LNCAP (cell line): ENCODE data around the gene EXOSC7.

Experiments used
- TF ChIP-seq, protein P1 (sequence below): fragments of 450-650 bp; IDR thresholded peaks from 2 replicates; pipeline ENCODE4 v1.5.1; 2017; ENCODE audit warnings: mild to moderate bottlenecking

The EXOSC7 gene

DNA sequence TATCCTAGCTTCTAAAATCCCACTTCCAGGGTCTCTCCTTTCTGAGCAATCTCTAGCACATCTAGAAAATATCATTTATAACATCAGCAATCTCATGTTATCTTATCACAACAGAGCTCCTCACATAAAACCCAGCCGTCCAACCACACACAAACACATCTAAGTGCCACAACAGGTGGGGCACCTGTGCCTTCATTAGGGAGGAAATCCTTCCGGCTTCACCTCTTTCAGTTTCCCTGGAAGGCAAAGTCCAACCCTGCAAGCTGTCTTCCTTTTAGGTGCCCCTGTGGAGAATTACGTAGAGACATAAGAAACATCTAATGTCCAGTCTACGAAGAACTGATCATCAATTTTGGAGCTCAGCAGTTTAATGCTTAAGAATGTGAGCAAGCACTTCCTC is 1.6 kb upstream of the EXOSC7 start:
- TF ChIP-seq, protein P1, sequence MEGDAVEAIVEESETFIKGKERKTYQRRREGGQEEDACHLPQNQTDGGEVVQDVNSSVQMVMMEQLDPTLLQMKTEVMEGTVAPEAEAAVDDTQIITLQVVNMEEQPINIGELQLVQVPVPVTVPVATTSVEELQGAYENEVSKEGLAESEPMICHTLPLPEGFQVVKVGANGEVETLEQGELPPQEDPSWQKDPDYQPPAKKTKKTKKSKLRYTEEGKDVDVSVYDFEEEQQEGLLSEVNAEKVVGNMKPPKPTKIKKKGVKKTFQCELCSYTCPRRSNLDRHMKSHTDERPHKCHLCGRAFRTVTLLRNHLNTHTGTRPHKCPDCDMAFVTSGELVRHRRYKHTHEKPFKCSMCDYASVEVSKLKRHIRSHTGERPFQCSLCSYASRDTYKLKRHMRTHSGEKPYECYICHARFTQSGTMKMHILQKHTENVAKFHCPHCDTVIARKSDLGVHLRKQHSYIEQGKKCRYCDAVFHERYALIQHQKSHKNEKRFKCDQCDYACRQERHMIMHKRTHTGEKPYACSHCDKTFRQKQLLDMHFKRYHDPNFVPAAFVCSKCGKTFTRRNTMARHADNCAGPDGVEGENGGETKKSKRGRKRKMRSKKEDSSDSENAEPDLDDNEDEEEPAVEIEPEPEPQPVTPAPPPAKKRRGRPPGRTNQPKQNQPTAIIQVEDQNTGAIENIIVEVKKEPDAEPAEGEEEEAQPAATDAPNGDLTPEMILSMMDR: no peak

DNA sequence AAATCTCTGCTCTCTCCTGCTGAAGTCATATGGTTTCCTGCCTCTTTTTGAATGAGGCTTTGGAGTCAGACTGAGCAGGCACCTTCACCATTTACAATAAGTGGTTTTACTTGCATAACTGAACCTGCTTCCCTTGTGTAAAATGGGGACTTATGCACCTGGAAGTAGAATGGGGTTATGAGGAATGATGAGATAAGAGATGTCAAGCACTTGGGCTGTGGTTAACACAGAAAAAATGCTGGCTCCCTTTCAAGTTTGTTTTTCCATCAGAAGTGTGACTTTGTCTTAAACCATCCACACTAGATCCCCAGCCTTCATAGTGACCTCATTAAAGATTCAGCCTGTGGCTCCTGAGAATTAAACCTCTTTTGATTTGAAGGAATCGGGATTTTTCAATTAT is 5.2 kb downstream of the EXOSC7 start:
- TF ChIP-seq, protein P1: no peak

DNA sequence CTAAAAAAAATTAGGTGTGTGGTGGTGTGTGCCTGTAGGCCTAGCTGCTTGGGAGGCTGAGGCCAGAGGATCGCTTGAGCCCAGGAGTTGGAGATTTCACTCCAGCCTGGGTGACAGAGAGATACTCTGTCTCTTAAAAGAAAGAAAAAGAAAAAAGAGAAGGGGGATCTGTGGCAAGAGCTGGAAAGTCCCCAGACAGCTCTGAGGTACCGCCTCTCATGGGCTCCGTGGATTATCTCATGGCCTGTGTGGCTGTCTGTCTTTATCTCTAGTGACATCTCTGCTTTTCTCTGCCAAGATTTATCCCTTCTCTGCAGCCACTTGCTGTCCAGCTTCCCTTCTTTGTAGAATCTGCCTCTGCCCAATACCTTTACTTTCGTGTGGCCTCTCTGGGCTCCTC is 5.7 kb downstream of the EXOSC7 start:
- TF ChIP-seq, protein P1: no peak

DNA sequence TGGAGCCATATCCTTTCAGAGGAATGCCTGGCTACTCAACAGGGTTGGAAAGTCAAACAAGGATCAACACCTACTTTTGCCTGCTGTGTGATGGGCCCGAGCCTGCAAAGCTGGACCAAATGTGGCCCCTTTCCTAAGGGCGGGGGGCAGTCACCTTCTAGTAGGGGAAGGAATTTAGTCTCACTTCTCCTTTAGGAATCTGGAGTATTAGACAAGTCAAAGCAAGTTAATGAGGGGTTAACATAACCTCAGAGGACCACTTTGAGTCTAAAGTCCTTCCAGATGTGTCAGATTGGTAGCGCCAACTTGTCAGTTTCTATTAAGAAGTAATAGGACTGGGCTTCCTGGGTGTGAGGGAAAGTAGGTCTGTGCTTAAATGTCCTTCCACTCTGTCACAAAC is 6.8 kb downstream of the EXOSC7 start:
- TF ChIP-seq, protein P1: no peak

DNA sequence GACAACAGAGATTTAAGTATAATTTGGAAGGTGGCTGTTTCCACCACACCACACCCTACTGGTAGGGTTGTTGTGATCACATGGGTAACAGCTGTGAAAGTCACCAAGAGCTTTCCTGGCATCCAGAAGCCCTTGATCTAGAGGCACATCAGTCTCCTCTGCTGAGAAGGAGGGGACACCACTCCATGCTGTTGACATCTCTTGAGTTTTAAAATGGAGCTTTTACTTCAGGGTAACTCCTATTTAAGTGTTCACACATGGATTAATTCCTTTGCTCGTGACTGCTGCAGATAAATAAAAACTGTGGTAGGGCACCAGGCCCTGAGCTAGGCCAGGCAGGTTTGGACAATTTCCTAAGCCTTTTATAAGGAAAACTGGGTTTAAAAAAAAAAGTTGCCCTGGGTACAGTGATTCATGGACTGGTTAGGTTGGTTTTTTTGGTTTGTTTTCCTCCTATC is 7.5 kb downstream of the EXOSC7 start:
- TF ChIP-seq, protein P1: no peak

DNA sequence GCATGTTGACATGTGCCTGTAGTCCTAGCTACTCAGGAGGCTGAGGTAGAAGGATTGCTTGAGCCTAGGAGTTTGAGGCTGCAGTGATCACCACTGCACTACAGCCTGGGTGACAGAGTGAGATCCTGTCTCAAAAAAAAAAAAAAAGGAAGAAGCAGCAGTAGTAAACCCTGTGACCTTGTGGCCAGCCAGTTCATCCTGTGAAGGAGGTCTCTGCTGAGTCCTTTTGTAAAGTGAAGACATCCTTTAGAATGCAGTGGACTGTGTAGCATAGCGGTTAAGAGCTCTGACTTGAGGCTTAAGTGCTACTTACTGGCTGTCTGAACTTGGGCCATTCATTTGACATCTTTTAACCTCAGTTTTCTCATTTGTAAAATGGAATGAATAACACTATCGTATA is 8.3 kb downstream of the EXOSC7 start:
- TF ChIP-seq, protein P1: no peak

DNA sequence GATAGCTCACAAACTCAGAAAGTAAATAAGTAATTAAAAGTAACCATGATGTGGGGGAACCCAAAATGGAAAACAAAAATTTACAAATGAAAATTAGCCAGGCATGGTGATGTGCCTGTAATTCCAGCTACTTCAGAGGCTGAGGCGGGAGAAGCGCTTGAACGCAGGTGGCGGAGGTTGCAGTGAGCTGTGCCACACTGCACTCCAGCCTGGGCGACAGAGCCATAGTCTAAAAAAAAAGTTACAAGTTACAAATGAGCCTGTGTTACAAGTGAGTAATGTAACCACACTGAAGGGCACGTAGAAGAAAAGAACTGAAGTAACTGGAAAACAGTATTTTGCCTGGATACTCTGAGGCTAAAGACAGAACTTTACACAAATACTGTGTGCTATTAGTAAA is 11.3 kb downstream of the EXOSC7 start:
- TF ChIP-seq, protein P1: no peak

DNA sequence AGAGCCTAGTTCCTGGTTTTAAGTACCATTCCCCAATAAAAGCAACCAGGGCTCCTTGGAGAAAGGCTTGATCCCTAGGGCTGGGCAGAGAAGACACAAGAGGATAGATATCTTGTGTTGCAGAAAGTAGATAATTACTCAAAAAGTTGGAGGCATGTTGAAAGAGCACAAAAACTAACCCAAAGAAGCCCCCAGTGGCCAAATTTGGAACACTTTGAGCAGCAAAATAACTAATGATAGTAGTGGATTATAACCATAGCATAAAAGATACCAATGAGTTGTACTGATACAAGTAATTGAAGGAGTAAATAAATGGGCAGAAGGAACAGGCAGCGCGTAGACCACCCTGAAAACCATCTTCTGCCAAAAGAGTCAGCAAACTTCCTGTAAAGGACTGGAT is 12.0 kb downstream of the EXOSC7 start:
- TF ChIP-seq, protein P1: peak; percentile 27; the same call in 1 of the 2 replicates
